ENCODE data around the gene PLAAT4. TPM values are rescaled to one million over a fixed set of nuclear protein-coding genes. Genes with fewer than 3 reads are reported as not detected.

The PLAAT4 gene
- total RNA-seq, 2 experiments from 2014 or later = 1.3 to 6.8 TPM

DNA sequence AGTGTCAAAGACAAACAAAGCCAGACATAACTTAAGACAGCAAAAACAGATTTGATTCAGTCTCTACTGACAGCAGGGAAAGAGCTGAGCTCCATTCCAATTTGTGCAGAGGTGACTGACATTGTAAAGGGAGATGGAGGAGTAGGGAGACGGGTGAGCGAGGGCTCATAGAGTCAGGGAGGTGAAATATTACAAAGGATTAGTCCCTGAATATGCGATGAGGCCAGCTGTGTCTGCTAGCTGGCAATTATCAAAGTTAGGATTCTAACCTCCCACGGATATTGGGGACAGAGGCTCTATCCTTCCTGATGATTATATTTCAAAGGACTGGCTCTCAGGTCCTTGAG, 18.2 kb downstream of the PLAAT4 start:
- intact Hi-C loops (cut with micrococcal nuclease; ENCODE audit: unreplicated experiment) = no loop called here
- no peaks in the 10 kb centered on the region for H3K9me2 ChIP-seq (ENCODE audit: insufficient read depth, low read length)
- no peak overlapping the region for H3K4me2 ChIP-seq (ENCODE audit: low read length)
- no peak overlapping the region for H2AFZ ChIP-seq (ENCODE audit: low read length)
- POLR2A ChIA-PET = no interaction called here
- H3K36me3 ChIP-seq (ENCODE audit: insufficient read depth, low read length) = no peaks in the 10 kb centered on the region
- no peaks in the 10 kb centered on the region for H3K9me3 ChIP-seq (ENCODE audit: low read length)
- no peak for DNase-seq (ENCODE audit: low spot score)
- H3K4me1 ChIP-seq (ENCODE audit: insufficient read depth, low read length, poor library complexity, severe bottlenecking) = peaks cover 48% of the 10 kb centered on the region
- H3K27ac ChIP-seq (ENCODE audit: low read depth, low read length, poor library complexity, severe bottlenecking) = no peak overlapping the region
- H4K20me1 ChIP-seq (ENCODE audit: insufficient read depth, low read length) = no peaks in the 10 kb centered on the region
- BruUV-seq (replicated peaks) = no TSS peak
- no peak for TF ChIP-seq EZH2phosphoT487 (IDR thresholded peaks at IDR 0.05; ENCODE audit: borderline replicate concordance, low read depth, low read length)
- TF ChIP-seq, protein P1, sequence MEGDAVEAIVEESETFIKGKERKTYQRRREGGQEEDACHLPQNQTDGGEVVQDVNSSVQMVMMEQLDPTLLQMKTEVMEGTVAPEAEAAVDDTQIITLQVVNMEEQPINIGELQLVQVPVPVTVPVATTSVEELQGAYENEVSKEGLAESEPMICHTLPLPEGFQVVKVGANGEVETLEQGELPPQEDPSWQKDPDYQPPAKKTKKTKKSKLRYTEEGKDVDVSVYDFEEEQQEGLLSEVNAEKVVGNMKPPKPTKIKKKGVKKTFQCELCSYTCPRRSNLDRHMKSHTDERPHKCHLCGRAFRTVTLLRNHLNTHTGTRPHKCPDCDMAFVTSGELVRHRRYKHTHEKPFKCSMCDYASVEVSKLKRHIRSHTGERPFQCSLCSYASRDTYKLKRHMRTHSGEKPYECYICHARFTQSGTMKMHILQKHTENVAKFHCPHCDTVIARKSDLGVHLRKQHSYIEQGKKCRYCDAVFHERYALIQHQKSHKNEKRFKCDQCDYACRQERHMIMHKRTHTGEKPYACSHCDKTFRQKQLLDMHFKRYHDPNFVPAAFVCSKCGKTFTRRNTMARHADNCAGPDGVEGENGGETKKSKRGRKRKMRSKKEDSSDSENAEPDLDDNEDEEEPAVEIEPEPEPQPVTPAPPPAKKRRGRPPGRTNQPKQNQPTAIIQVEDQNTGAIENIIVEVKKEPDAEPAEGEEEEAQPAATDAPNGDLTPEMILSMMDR (conservative IDR thresholded peaks at IDR 0.05; ENCODE audit: low read length) = no peak
- no peaks in the 10 kb centered on the region for H3K79me2 ChIP-seq (ENCODE audit: insufficient read depth, low read depth, low read length)
- CTCF ChIA-PET (ENCODE audit: unreplicated experiment) = no interaction called here
- H3K4me3 ChIP-seq (ENCODE audit: low read depth, low read length, poor library complexity, severe bottlenecking) = no peak overlapping the region

DNA sequence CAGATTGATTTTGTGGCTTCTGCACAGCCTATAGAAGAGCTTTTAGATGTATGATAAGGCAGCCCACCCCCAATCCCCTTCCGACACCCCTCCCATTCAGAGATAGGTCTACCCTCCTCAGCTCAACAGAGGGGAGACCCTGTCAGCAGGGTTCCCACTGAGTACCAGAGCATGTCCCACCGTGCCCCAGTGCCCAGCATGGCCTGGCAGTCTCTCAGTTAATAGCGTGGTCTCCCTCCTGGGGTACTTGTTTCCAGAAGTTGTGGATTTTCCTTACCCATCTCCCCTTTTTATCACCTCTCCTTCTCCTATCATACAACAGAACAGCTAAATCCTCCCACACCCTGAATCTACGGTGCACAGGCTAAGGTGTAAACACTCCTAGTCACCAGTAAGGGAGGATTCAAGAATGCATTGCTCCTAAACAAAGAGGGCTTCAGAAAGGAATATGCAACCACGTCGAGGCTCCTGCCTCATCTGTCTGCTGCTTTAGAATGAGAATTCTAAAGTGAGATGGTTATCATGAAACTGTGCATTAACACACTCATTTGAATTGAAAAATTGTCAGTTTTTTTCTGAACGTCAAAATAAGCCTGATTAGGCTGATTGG, 19.9 kb downstream of the PLAAT4 start:
- no peak overlapping the region for H3K4me2 ChIP-seq (ENCODE audit: low read length)
- TF ChIP-seq EZH2phosphoT487 (IDR thresholded peaks at IDR 0.05; ENCODE audit: borderline replicate concordance, low read depth, low read length) = no peak
- TF ChIP-seq, protein P1 (conservative IDR thresholded peaks at IDR 0.05; ENCODE audit: low read length) = no peak
- intact Hi-C loops (cut with micrococcal nuclease; ENCODE audit: unreplicated experiment) = no loop called here
- no peak overlapping the region for H3K4me3 ChIP-seq (ENCODE audit: low read depth, low read length, poor library complexity, severe bottlenecking)
- no peaks in the 10 kb centered on the region for H3K79me2 ChIP-seq (ENCODE audit: insufficient read depth, low read depth, low read length)
- peaks cover 60% of the 10 kb centered on the region for H3K4me1 ChIP-seq (ENCODE audit: insufficient read depth, low read length, poor library complexity, severe bottlenecking)
- no peaks in the 10 kb centered on the region for H3K9me3 ChIP-seq (ENCODE audit: low read length)
- ChIA-PET POLR2A (no interaction called here), CTCF (ENCODE audit: unreplicated experiment) (interaction anchor here (0.7 kb wide), 1 partner anchor 17 kb away, joined by 8 read pairs; no protein-coding TSS in a partner anchor)
- no peak for DNase-seq (ENCODE audit: low spot score)
- H4K20me1 ChIP-seq (ENCODE audit: insufficient read depth, low read length) = no peaks in the 10 kb centered on the region
- BruUV-seq (replicated peaks) = no TSS peak
- peak overlapping the region; percentile 85; the same call in 1 of the 2 replicates for H2AFZ ChIP-seq (ENCODE audit: low read length)
- H3K36me3 ChIP-seq (ENCODE audit: insufficient read depth, low read length) = no peaks in the 10 kb centered on the region
- H3K27ac ChIP-seq (ENCODE audit: low read depth, low read length, poor library complexity, severe bottlenecking) = no peak overlapping the region
- H3K9me2 ChIP-seq (ENCODE audit: insufficient read depth, low read length) = no peaks in the 10 kb centered on the region

DNA sequence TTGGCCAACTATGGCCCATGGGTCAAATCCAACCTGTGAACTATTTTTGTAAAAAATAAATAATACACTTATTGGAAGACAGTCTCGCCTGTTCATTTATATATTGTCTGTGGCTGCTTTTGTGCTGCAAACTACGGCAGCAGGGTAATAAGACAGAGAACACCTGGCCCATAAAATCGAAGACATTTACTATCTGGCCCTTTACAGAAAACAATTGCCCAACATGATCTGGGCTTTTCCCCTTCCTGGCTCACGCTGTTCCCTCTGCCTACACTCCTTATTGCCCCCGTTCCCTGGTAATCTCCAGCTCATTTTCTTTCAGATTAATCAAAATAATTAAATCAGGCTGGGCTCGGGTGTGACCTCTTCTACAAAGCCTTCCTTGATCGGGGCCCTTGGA, 21.0 kb downstream of the PLAAT4 start:
- no peak for DNase-seq (ENCODE audit: low spot score)
- H3K27ac ChIP-seq (ENCODE audit: low read depth, low read length, poor library complexity, severe bottlenecking) = no peak overlapping the region
- no peaks in the 10 kb centered on the region for H3K9me3 ChIP-seq (ENCODE audit: low read length)
- no peaks in the 10 kb centered on the region for H4K20me1 ChIP-seq (ENCODE audit: insufficient read depth, low read length)
- ChIA-PET POLR2A (no interaction called here), CTCF (ENCODE audit: unreplicated experiment) (no interaction called here)
- BruUV-seq (replicated peaks) = no TSS peak
- peaks cover 58% of the 10 kb centered on the region for H3K4me1 ChIP-seq (ENCODE audit: insufficient read depth, low read length, poor library complexity, severe bottlenecking)
- H3K9me2 ChIP-seq (ENCODE audit: insufficient read depth, low read length) = no peaks in the 10 kb centered on the region
- no peak overlapping the region for H2AFZ ChIP-seq (ENCODE audit: low read length)
- H3K4me3 ChIP-seq (ENCODE audit: low read depth, low read length, poor library complexity, severe bottlenecking) = no peak overlapping the region
- TF ChIP-seq, protein P1 (conservative IDR thresholded peaks at IDR 0.05; ENCODE audit: low read length) = no peak
- TF ChIP-seq EZH2phosphoT487 (IDR thresholded peaks at IDR 0.05; ENCODE audit: borderline replicate concordance, low read depth, low read length) = no peak
- no peak overlapping the region for H3K4me2 ChIP-seq (ENCODE audit: low read length)
- intact Hi-C loops (cut with micrococcal nuclease; ENCODE audit: unreplicated experiment) = no loop called here
- no peaks in the 10 kb centered on the region for H3K36me3 ChIP-seq (ENCODE audit: insufficient read depth, low read length)
- H3K79me2 ChIP-seq (ENCODE audit: insufficient read depth, low read depth, low read length) = no peaks in the 10 kb centered on the region

All from OCI-LY7 (cell line).